Measurements from ENCODE around the gene PGAM4.

GRCh38 chrX:77962068-77962902, 7.2 kb downstream of the PGAM4 start:
- TF ChIP-seq, protein P1, sequence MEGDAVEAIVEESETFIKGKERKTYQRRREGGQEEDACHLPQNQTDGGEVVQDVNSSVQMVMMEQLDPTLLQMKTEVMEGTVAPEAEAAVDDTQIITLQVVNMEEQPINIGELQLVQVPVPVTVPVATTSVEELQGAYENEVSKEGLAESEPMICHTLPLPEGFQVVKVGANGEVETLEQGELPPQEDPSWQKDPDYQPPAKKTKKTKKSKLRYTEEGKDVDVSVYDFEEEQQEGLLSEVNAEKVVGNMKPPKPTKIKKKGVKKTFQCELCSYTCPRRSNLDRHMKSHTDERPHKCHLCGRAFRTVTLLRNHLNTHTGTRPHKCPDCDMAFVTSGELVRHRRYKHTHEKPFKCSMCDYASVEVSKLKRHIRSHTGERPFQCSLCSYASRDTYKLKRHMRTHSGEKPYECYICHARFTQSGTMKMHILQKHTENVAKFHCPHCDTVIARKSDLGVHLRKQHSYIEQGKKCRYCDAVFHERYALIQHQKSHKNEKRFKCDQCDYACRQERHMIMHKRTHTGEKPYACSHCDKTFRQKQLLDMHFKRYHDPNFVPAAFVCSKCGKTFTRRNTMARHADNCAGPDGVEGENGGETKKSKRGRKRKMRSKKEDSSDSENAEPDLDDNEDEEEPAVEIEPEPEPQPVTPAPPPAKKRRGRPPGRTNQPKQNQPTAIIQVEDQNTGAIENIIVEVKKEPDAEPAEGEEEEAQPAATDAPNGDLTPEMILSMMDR (IDR thresholded peaks at IDR 0.05), result no peak
- no peak for TF ChIP-seq POLR2A (IDR thresholded peaks at IDR 0.05)
- TF ChIP-seq POLR2AphosphoS5 (IDR thresholded peaks at IDR 0.05), result no peak
- no peak for TF ChIP-seq EP300 (IDR thresholded peaks at IDR 0.05)
